HG02885 (cell line): Measurements from ENCODE around the gene DIP2B.
"Not testable (repeated sequence)": the region's sequence is repeated elsewhere in the genome, so short reads cannot be mapped to it uniquely, and the experiment has no call there.

Experiments used
- ATAC-seq: cut with Tn5 transposase; IDR thresholded peaks from one replicate; pipeline ENCODE4 v1.9.1; 2021; ENCODE audit warnings: mild to moderate bottlenecking; ENCODE audit not compliant: unreplicated experiment, poor library complexity

Gene DIP2B

DNA sequence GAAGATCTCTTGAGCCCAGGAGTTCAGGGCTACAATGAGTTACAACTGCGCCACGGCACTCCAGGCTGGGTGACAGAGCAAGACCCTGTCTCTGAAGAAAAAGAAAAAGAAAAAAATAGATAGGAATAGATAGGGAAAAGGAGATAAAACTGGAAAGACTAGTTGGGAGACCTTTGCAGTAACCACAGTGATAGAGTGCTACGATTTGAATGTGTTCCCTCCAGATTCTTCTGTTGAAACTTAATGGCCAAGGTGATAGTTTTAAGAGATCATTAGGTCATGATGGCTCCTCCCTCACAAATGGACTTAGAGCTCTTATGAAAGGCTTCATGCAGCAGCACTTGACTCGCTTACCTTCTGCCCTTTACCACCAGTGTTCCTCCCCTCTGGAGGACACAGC is 245.6 kb downstream of the DIP2B start:
- no peak for ATAC-seq

DNA sequence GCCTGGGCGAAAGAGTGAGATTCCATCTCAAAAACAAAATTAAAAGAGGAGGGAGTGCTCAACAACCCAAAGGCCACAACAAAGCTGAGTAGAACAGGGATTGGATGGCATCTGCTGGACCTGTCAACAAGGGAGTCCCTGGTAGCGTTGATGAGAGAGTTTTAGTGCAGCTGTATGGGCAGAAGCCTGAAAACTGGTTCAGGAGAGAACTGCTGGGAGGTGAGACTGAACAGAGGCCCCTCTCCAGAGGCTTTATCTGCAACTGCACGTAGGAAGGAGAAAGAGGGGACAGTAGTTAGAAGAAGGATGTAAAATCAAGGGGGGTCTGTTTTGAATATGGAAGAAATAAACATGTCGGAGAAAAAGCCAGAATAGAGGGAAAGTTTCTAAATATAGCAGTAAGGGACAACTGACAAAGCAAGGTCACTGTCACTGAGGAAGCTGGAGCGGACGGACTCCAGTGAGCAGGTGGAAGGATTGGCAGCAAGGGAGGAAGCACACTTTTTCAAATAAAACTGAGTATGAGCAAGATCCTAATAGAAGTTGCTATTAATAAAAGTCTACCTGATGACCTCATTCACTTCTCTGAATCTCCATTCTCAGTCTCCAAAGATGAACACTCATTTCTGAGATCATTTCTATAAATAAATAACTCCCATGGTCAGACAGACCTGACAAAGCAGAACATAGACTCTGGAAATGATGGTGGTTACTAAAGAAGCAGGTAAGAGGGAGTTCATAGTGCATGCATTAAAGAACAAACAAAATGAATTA is 247.3 kb downstream of the DIP2B start:
- no peak for ATAC-seq

DNA sequence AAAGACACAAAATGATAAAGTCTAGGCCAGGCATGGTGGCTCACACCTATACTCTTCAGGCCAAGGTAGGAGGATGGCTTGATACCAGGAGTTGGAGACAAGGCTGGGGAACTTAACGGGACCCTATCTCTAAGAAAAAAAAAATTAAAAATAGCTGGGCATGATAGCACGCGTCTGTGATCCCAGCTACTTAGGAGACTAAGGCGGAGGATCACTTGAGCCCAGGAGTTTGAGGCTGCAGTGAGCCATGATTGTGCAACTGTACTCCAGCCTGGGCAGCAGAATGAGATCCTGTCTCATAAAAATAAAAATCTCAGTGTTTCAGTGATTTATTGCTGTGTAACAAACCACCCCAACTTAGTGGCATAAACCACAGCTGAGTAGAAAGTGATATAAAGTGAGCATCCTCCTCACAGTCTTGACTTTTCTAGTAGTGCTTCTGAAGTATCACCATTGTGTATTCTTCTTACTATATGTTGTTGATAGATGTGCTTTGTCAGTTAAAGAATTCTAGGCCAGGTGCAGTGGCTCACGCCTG is 248.5 kb downstream of the DIP2B start:
- no peak for ATAC-seq

DNA sequence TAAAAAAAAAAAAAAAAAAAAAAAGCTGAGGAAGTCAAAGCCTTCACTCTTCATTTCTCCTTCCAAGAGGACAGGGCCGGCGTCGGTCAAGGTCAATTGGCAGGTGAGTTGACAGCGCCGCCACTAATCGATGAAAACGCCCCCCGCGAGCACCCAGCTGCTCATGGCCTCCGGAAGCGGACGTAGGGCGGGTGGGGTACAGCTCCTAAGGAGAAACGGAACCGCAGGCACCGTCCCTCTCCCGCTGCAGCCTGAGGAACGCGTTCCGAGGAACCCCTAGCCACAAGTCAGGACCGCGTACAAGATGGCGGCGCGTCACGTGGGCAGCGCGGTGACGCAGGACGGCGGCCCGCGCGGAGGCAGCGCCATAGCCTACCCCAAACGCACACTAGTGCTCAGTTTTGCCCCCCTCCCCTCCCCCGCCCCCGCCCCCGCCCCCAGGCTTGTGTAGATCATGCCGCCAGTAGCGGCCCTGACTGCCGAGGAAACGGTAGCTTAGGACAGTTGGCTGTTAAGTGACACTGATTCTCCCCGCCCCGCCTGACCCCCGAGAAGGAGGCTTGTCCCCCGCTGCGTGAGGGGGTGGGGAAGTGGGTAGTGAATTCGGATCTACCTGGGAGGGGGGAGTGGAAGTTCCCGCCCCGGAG is 259.0 kb downstream of the DIP2B start, which contains the start of gene ATF1:
ATF1 (plus strand) TSS at position 463 of the 647 bp plus-strand sequence. CDS start 16,045 bp downstream, outside the sequence.
- peak; percentile 82 for ATAC-seq

DNA sequence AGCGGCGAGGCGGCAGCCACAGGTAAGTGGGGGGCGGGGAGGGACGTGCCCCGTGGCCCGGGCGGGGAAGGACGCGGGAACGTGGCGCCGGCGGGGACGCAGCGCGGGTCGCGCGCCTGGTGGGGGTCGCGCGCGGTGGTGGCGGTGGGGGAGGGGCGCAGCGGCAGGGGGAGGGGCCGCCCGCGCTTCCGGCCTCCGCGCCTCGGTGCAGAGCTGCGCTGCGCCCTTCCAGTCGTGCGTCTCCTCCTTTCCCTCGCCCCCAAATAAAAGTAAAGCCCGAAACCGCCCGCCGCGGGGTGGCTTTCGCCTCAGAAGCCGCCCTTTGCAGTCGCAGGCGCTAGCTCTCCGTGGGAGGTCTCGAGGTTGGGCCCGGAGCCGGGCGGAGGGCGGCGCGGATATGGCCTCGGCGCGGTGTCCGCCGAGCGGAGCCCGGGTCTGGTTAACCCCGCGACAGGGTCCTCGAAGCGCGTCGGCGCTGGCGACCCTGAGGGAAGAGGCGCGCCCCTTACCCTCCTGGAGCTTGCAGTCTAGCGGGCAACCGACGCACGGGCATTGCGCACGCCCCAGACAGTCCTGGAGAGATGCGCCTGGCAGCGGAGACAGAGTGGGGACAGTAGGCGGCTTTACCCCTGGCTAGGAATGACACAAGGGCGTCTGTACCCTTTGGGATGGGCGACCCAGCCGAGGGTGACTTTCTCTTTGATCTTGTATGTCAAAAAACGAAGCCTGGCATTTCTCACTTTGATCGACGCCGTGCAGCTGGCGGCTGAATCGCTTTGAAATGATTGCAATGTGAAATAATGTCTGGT is 259.7 kb downstream of the DIP2B start:
- peak; percentile 46 for ATAC-seq

DNA sequence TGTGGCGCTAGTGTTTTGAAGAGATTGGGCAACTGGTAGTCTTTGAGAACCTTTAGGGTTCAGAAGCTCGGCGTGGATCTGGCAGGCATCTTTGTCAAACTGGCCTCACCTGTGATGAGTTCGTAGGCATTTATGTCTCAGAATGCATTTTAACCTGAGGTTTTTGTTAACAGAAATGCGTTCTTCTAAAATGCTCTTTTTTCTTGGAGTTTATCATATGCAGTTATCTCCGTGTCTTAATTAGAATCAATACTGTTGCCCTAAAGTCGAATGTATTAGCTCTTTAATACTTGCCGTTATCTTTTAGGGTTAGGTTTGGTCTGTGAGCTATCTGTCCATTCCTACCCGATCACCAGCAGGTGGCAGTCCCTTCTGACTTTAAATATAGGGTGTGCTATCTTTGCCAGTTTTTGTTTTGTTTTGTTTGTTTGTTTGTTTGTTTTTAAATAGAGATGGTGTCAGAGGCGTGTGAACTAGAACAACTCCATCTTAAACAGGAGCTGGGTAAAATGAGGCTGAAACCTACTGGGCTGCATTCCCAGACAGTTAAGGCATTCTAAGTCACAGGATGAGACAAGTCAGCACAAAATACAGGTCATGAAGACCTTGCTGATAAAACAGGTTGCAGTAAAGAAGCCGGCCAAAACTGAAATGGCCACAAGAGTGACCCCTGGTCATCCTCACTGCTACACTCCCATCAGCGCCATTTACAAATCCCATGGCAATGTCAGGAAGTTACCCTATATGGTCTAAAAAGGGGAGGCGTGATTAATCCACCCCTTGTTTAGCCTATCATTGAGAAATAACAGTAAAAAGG is 260.5 kb downstream of the DIP2B start:
- peak; percentile 31 for ATAC-seq

DNA sequence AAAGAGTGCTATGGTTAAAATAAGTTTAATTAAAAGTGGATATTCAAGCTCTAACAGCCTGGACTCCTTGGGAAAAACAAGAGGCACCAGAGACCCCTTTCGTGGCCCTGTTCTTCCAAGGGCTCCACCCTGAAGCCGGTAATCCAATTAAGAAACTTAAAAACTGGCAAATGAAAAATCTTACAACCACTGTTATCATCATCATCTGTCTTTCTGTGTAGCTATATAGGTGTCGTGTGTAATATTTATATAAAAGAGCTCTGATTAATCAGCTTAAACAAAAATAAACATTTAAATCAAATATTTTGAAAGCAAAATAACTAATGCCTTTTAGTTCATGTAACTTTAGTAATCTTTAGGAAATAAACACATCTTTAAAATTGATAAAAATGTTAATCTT is 263.6 kb downstream of the DIP2B start:
- no peak for ATAC-seq

DNA sequence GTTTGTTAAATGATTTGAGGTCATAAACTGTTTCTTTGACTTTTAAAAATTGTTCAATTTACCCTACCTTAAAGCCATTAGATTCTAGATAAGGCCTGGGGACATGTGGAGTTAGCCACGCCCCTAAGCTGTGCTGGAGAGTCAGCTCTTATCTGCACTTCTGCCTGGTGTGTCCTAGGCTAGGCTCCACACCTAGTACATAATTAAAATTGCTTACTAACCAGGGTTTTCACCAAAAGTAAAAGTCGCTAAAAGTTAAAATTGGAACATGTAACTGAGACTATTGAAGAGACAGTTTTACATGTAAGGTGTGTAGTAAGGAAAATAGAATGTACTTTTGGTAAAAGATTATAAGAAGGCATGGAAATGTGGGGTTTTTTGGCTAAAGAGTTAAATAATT is 264.0 kb downstream of the DIP2B start:
- ATAC-seq: not testable (repeated sequence)

DNA sequence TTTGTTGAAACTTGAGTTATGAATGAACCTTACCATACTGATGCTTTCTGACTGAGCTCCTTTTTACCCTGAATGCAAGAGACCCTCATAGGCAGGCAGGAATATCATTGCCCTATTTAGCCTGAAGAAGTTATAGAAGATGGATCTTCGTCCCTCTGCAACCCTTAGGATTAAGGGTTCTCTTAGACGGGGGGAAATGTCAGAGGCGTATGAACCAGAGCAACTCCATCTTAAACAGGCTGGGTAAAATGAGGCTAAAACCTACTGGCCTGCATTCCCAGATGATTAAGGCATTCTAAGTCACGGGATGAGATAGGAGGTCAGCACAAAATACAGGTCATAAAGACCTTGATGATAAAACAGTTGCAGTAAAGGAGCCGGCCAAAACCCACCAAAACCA is 266.6 kb downstream of the DIP2B start:
- no peak for ATAC-seq

DNA sequence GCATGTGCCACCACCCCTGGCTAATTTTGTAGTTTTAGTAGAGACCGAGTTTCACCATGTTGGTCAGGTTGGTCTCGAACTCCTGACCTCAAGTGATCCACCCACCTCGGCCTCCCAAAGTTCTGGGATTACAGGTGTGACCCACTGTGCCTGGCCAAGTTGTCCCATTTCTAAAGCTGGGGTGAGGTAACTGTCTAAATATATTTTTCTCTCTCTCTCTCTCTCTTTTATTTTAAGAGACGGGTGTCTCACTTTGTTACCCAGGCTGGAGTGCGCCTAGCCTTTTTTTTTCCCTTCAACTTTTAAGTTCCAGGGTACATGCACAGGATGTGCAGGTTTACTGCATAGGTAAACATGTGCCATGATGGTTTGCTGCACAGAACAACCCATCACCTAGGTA is 267.7 kb downstream of the DIP2B start:
- no peak for ATAC-seq

DNA sequence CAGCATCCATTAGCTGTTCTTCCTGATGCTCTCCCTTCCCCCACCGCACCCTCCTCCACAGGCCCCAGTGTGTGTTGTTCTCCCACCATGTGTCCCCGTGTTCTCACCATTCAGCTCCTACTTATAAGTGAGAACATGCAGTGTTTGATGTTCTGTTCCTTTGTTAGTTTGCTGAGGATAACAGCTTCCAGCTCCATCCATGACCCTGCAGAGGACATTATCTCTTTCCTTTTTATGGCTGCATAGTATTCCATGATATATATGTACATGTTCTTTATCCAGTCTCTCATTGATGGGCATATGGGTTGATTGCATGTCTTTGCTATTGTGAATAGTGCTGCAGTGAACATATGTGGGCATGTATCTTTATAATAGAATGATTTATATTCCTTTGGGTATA is 268.1 kb downstream of the DIP2B start:
- ATAC-seq: no peak

DNA sequence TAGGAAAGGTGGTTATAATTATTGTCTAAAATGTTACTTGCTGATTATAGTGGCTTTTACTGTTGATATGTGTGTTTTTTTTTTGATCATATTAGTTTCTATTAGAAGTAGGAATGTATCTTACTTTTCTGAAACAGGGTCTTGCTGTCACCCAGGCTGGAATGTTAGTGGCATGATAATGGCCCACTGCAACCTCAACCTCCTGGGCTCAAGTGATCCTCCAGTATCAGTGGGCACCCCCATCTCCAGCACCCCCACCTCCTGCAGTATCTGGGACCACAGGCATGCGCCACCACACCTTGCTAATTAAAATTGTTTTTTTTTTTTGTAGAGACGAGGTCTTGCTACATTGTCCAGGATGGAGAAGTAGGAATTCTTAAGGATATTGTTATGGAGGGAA is 270.5 kb downstream of the DIP2B start:
- no peak for ATAC-seq

DNA sequence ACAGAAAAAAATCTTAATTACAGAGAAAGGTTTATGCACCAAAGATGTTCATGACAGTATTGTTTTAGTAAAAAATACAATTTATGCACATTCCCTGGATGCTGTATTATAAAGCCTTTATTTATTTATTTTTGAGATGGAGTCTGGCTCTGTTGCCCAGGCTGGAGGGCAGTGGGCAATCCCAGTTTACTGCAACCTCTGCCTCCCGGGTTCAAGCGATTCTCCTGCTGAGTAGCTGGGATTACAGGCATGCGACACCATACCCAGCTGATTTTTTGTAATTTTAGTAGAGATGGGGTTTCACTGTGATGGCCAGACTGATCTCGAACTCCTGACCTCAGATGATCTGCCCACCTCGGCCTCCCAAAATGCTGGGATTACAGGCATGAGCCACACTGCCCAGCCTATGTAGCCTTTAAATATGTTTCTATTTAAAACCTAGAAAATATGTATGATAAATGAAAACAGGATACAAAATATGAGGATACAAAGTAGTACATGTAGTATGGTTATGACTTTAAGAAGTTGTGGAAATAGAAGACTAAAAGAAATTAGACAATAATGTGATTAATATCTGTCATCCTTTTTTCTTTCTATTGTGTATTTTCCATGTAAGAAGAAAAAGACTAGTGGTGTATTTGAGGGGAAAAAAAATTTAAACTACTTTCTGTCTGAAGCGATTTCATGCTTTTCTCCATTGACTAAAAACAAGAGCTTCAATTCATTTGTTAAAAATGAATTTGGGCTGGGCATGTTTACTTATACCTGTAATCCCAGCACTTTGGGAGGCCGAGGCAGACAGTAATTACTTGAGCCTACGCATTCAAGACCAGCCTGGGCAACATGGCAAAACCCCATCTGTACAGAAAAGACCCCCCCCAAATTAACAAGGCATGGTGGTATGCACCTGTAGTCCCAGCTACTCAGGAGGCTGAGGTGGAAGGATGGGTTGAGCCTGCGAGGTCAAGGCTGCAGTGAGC is 272.3 kb downstream of the DIP2B start:
- no peak for ATAC-seq

DNA sequence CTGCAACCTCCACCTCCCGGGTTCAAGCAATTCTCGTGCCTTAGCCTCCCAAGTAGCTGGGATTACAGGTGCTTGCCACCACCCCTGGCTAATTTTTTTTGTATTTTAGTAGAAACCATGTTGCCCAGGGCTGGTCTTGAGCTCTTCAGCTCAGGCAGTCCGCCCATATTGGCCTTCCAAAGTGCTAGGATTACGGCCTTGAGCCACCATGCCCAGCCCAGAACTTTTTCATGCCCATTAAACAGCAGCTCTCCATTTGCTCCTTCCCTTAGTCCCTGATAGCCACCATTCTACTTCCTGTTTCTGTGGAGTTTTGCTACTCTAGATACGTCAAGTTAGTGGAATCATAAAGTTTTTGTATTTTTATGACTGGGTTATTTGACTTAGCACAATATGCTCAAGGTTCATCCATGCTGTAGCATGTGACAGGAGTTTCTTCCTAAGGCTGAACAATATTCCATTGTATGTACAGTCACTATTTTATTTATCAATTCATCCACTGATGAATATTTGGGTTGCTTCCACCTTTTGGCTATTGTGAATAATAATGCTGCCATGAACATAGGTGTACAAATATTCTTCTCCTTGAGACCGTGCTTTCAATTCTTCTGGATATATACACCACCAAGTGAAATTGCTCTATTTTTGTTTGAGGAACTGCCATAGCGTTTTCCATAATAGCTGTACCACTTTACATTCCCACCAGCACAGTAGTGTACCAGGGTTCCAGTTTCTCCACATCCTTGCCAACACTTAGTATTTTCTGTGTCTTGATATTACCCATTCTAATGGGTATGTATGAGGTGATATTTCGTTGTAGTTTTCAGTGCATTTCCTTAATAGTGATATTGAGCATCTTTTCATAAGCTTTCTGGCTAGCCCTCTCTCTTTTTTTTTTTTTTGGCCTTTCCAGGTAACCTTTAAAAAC is 274.1 kb downstream of the DIP2B start:
- ATAC-seq: no peak

DNA sequence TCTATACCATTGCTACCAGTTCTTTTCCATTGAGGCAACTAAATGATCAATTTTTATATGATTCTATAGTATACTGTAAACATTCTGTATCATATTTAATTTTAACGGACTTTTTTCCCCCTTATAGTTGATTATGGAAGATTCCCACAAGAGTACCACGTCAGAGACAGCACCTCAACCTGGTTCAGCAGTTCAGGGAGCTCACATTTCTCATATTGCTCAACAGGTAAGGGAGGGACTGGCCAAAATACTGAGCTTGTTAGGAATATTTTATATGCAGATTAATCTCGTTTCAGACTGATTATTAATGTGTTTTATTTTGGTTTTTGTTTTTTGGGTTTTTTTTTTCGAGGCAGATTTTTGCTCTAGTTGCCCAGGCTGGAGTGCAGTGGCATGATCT is 275.2 kb downstream of the DIP2B start:
- no peak for ATAC-seq

DNA sequence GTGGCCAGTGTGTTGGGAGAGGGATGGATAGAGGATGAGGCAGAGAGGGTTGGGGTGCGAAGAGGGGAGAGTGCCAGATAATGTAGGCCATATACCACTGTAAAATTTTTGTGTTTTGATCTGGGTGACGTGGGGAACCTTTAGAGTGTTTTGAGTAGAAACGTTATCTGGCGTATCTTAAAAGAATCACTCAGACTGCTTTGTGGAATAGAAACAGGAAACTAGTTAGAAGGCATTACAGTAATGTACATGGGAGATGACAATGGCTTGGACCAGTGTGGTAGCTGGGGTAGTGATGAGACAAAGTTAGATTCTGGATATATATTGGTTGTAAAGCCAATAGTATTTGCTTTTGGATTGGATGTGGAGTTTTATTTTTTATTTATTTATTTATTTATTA is 279.7 kb downstream of the DIP2B start:
- ATAC-seq: no peak

DNA sequence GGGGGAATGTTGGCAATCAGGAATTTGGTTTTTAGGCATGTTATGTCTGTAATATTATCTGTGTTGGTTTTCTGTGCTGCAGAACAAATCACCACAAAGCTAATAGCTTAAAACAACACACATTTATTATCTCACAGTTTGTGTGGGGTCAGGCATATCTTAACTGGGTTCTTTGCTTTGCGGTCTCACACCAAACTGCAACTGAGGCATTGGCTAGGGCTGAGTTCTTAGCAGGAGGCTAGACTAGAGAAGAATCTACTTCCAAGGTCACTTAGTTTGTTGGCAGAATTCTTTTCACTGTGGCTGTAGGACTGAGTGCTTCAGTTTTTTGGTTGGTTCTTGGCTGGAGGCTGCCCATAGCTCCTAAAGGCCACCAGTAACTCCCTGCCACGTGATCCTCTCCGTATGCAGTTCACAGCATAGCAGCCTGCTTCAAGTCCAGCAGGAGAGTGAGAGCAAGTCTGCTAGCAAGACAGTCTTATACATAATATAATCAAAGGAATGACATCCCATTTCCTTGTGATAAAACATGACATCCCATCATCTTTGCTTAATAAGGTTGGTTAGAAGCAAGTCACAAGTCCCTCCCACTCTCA is 280.7 kb downstream of the DIP2B start:
- no peak for ATAC-seq
